Caki2 (cell line): ENCODE measurements around the gene FUT3. TPM values are rescaled to one million over a fixed set of nuclear protein-coding genes. Genes with fewer than 3 reads are reported as not detected.

Source experiments
- DNase-seq: peaks from one replicate; pipeline ENCODE4 v3.0.0-alpha.2; 2015; ENCODE audit warnings: low read depth
- in situ Hi-C: cut with HindIII; loops from 2 replicates; pipeline ENCODE4 v1.10.0; 2016; ENCODE audit warnings: low sequenced_read_pairs, low pct_unique_long_range_greater_than_20kb, mixed read lengths
- total RNA-seq: library from RNA; depleted of rRNA; stranded (reverse); fragments of >200 nt; shearing (Covaris generic); gene quantifications from 2 replicates; pipeline ENCODE4 v1.2.3, GENCODE V29; 2014; ENCODE audit warnings: low replicate concordance

Gene FUT3
- total RNA-seq, 1 experiment from 2014 or later, result not detected

DNA sequence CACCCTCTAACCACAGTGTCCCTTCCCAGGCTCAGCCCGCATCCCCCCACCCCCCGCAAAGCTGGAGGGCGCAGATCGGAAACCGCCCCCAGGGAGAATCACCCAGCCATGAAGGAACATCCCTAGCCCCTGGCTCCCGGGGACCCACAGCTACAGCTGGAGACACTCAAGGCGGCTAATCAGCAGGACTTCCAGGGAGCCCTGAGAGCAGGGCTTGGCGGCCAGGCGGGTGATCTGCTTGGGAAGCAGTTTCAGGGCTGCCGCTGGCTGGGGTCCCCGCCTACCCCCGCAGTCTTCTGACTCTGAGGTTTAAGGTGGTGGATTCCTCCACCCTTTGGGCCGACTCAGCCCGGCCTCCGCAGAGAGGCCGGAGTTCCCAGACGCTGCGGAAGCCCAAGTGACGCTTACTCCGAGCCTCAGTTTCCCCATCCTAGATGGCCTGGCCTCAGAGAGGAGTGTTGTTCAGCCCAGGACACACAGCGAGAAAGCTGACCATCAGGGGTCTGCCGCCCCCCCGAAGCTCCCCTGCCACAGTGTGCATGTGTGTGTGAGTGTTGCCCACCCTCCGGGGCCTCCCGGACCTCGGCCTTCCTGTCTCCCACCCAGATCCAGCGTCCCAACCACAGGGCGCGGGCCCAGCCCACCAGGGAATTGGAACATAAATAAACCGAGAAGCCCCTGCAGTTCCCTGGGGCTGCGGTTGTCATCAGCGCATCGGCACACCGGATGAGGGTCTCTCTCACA, 21.5 kb downstream of the FUT3 start:
- no peak for DNase-seq
- in situ Hi-C loops, result no loop called here

DNA sequence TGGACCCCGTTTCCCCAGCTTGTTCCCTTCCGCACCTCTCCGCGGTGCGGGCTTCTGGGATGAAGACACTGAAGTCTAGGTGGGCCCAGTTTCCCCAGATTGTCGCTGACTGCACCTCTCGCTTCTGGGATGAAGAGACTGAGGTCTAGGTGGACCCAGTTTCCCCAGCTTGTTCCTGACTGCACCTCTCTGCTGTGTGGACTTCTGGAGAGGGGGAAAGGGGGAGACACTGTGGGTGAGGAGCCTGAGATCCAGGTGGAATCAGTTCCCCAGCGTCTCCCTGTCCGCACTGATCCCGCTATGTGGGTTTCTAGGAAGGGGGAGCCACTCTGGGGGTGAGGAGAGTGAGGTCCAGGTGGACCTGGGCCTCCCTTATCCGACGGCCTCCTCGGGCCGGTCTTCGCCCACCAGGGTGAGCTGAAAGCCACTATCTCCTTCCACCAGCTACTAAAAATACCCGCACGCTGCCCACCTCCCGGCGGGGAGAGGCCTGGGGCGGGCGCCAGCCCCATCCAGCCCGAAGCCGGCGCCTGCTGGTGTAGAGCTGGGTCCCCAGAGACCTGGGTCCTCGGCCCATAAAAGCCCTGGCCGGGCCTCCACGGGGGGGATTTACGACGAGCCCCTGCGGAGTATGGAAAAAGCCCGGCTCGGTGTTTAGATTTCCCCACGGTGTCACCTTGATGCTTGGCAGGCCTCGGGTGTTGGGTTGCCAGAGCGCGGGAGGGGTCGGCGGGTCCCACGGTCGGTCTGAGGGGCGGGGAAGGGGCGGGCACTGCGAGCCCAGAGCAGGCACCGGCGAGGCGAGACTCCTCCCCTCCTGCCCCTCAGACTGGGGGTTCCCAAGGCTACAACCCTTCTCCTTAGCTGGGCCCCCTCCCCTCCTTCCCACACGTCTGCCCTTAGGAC, 22.3 kb downstream of the FUT3 start:
- DNase-seq, result peak; percentile 33
- in situ Hi-C loops, result no loop called here

DNA sequence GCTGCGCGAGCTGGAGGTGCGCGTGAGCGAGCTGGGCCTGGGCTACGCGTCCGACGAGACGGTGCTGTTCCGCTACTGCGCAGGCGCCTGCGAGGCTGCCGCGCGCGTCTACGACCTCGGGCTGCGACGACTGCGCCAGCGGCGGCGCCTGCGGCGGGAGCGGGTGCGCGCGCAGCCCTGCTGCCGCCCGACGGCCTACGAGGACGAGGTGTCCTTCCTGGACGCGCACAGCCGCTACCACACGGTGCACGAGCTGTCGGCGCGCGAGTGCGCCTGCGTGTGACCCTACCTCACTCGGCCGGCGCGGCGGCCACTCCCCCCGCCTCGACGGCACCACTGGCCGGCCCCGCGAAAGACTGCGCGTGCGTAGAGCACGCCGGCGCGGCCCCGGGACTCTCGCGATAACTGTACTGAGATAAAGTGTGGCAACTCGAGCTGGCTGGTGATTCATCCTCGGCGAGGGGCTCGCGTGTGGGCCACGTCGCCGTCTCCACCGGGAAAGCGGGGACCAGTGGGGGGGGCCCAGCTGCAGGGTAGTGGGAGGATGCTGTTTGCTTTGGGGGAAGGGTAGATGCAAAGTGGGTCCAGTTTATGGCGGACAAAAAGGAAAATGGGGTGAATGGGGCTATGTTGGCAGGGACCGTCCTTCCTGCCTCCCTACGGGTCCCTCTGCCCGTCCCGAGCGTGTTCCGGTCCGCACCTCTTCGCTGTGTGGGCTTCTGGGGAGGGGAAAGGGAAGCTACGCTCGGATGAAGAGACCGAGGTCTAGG, 23.2 kb downstream of the FUT3 start:
- in situ Hi-C loops, result no loop called here
- DNase-seq, result peak; percentile 99

DNA sequence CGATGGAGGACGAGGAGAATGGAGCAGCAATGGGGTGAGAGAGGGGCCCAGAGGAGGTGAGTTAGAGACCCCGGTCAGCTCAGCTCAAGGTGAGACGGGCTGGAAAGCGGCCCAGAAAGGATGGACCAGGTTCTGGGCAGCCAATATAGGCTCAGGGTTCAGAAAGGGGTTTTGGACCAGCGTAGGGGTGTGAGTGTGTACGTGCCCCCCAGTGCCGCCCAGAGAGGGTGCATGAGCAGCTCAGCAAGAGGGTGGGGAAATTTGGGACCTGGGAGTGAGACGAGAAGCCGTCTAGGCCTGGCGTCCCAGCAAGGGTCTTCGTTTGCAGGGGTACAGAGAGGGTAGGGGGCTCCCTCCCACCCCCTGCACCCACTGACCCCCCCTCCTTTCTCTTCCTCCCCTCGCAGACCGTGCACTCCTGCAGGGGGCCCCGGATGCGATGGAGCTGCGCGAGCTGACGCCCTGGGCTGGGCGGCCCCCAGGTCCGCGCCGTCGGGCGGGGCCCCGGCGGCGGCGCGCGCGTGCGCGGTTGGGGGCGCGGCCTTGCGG, 23.8 kb downstream of the FUT3 start:
- in situ Hi-C loops, result no loop called here

DNA sequence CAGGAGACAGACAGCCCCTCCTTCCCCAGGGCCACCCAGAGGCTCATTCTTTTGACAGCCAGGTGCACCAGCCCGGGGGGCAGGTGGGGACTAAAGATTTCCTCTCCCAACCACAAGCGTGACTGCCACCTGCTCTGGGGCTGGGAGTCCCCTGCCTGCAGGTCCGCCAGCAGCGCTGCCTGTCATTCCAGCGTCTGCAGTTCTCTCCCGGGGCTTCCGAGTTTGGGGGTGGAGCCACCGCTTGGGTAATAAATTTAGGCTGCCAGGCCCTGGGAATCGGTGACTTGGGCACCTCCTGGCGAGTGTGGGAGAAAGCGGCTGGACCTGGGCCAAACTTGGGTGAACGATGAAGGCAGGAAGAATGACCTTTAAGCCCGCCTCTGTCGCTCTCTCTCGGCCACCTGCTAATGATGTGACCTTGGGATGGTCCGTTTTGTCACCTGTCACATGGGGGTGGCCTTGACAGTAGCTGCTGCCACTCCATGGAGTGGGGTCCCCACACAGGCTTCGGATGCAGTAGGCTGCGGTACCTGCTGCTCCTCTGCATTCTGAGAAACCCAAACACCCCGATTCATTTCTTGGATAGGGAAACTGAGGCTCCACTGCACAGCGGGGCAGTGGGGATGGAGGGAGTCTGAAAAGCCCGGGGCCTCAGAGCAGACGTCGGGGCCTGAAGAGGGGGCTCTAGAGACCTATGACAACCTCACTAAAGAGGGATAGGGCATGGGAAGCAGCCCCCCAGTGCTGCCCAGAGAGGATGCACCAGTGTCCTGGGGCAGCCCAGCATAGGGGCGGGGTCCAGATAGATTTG, 24.5 kb downstream of the FUT3 start:
- peak; percentile 78 for DNase-seq
- in situ Hi-C loops, result no loop called here

More for the DNA sequence above, 23.8 kb downstream of the FUT3 start:
- DNase-seq, result no peak

DNA sequence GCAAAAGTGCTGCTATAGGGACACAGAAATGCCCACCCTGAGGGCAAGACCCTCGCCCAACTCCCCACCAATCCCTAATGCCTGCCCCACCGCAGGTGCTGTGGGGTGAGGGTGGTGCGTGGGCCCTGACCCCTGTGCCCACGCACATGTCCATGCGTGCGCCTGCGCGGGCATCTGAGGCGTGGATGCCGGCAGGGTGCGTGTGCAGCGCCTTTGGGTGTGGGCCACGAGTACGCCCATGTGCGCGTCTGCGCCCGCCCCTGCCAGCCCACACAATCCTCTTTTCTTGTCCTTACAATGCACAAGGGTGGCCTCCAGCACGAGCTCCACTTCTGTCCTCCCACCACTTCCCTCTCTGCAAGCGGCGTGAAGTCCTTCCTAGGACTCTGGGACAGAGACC, 26.1 kb downstream of the FUT3 start:
- DNase-seq, result no peak

DNA sequence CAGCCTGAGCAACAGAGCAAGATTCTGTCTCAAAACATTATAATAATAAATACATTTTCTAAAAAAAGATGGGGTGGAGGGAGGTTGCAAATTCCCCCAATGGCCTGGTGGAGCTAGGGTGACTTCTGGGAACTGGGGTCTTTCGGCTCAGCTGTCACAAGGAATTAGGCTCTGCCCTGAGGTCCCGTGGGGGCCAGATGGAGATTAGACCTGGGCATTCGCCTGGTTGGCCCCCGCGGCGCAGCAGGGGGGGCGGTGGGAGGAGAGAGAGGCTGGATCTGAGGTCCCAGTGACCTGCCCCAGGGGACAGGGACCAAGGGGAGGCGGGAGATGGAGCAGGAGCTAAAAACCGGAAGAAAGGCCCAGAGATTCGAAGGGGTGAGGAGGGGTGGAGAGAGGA, 26.5 kb downstream of the FUT3 start:
- in situ Hi-C loops, result no loop called here
- DNase-seq, result no peak

More for the DNA sequence above, 26.1 kb downstream of the FUT3 start:
- in situ Hi-C loops, result no loop called here

DNA sequence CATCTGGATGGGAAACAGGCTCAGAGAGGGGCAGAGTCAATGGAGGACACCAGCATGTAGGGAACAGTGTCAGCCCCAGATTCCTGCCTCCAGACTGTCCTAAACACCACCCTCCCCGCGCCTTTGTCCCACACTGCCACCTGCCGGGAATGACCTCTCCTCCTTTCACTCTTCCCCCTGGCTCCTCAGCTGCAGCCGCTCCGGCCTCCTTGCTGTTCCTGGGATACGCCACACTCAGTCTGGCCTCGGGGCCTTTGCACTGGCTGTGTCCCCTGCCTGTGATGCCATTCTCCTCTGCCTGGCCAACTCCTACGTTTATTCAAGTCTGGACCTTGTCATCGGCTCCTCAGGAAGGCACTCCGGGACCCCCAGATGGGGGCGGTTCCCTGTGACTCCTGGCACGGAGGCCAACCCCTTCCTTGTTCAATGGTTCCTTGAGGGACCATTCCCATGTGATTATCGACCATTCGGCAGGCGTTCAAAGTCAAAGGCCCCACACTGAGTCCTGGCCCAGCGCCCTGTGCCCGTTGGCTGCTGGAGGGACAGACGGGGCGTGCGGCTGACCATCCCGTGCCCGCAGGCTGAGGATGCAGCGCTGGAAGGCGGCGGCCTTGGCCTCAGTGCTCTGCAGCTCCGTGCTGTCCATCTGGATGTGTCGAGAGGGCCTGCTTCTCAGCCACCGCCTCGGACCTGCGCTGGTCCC, 27.5 kb downstream of the FUT3 start:
- in situ Hi-C loops, result no loop called here
- no peak for DNase-seq

DNA sequence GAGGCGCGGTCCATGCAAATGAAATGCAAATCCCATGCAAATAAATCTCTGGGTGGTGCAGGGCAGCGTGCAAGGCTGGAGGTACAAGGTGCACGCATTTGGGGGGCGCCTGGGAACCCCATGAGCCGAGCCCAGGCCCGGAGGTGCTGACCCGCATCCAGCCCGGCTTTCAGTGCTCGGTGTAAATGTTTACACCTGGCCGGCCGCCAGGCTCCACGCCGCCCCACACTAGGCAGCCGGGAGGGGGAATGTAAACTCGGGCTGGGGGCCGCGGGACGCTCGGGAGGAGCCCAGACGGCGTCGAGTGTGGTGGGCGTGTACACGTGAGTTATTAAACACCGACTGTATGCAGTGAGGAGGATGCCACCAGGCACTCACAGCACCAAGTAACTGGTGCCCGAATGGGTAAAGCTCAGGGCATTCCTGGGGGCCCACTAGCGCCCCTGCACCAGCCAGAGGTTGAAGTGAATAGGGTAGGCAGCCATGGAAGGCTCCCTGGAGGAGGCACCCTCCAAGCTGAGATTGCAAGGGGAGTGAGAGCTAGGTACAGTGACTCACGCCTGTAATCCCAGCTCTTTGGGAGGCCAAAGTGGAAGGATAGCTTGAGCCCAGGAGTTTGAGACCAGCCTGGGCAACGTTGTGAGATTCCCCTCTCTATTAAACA, 28.9 kb downstream of the FUT3 start:
- in situ Hi-C loops, result no loop called here
- DNase-seq, result no peak

DNA sequence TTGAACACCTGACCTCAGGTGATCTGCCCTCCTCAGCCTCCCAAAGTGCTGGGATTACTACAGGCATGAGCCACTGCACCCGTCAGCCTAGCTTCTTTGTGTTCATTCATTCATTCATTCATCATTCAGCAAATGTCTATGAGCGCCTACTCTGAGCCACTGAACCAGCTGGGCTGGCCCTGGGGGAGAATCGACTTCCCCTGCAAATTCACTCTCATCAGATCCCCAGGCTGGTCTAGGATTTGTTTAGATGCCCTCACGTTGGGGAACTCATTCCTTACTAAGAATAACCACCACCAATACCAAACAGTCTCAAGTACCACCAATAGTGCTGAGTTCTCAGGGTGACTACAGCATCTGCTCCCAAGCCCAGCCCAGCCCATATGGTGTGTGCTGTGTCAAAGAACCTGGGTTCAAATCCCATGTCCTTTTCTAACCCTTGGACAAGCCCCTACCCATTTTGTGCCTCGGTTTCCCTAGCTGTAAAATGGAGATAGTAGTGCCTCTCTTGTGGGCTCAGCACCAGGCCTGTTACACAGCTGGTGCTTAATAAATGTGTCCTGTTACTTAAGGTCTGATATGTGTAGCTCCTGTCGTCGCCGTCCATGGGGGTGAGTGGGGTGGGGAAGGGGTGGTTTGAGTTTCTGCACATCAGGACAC, 29.6 kb downstream of the FUT3 start:
- in situ Hi-C loops, result no loop called here
- no peak for DNase-seq

DNA sequence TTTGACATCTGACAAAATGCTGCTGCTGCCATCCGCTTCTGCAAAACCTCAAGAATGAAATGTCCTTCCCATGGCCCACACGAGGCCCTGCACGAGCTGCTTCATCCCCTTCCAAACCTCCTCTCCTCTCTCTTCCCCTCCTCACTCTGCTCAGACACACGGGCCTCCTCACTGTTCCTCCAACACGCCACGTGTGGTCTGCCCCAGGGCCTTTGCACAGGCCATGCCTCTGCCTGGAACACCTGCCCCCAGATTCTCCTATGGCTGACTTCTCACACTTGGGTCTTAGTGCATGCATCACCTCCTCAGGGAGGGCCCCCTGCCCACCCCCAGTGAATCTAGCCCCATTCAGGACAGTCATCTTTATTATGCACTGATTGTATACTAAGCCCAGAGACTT, 30.5 kb downstream of the FUT3 start:
- in situ Hi-C loops, result no loop called here
- DNase-seq, result no peak

DNA sequence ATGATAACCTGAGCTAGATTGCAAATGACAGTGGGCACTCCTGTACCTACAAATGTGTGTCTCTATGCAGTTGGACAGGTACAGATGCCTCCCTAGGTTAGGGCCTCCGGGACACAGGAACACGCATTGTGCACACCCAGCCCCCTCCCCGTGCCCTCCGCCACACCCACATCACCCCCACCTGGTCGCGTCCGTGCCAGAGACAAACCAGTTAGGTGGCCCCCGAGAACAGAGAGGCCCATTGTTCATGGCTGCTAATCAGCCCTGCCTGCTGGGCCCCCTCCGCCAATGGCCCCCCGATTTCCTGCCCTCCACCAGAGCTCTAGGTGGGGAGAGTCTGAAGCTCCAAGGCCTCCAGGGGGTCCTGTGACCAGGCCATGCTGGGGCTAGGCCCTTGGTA, 32.7 kb downstream of the FUT3 start:
- DNase-seq, result no peak
- in situ Hi-C loops, result no loop called here

DNA sequence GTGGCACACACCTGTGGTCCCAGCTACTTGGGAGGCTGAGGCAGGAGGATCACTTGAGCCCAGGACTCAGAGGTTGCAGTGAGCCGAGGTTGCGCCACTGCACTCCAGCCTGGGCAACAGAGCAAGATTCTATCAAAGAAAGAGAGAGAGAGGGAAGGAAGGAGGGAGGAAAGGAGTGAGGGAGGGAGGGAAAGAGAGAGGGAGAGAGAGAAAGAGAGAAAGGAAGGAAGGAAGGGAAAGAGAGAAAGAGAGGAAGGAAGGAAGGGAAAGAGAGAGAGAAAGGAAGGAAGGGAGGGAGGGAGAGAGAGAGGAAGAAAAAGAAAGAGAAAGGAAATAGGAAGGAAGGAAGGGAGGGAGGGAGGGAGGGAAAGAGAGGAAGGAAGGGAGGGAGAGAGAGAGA, 34.0 kb downstream of the FUT3 start:
- no peak for DNase-seq
- in situ Hi-C loops, result no loop called here

DNA sequence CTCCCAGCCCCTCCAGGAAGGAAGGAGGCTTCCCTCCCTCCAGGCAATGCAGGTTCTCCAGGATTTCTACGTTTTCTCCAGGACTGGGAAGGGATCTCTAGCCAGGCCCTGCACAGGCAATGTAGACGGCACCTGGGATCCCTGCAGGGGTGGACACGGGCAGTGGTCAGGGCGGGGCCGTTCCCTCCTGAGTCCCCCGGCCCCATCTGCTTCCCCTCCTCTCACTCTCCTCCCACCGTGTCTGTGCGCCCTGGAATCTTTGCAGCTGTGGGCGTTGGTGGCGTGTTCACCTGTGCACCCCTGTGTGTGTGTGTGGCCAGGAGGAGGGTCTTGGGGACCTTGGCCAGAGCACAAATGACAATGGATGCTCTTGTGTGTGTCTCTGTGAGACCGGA, 36.4 kb downstream of the FUT3 start:
- in situ Hi-C loops, result no loop called here
- DNase-seq, result no peak

DNA sequence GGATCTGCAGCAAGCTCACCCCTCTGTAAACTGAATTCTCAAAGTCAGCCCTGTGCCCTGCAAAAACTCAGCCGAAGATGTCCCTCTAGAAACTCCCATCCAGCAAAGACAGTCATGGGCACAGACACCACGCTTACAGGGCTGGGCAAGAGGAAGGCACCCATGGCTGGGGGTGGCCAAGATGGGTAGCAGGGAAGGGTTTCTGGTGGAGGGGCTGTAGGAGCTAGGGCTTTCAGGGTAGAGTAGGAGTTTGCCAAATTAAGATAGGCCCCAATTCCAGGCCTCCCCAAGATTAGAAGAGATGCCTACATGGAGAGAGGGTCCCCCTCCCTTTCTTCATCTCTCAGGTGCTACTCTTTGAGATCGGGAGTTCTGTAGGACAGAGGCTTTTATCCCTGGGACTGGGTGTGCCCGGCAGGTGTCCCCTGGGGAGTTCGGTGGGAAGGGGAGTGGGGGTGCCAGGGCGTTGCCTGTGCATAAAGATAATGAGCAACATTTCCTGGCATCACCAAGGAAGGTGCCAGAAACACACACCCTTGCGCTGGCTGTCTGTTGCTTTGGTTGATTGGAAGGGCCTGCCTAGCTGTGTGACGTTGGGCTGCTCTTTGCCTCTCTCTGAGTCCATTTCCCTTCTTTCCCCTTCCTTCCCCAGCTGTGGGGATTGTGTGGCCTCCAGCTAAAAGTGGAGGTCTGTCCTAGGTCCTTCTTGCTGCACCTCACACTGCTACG, 37.0 kb downstream of the FUT3 start:
- in situ Hi-C loops, result no loop called here
- no peak for DNase-seq

DNA sequence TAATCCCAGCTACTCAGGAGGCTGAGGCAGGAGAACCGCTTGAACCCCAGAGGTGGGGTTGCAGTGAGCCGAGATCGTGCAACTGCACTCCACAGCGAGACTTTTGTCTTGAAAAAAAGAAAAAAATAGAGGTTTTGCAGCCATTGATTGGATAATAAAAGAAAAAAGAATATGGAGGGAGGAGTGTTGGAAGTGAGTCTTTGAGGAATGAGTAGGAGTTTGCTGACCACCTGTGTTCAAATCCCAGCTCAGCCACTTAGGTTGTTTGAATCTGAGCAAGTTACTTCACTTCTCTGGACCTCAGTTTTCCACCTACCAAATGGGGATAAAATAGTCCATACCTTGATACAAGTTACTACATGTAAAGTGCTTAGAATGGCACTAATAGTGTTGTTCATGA, 40.1 kb downstream of the FUT3 start:
- in situ Hi-C loops, result no loop called here
- no peak for DNase-seq
